ENCODE measurements around the gene PRR5. TPM values are rescaled to one million over a fixed set of nuclear protein-coding genes. Genes with fewer than 3 reads are reported as not detected.
A peak's percentile ranks its signal among the peaks of the same experiment; 100 is the strongest.

Gene PRR5
- total RNA-seq, 2 donors from 2014 or later: 27.8 to 32.5 TPM

GRCh38 chr22:44686873-44687600 lies 15.0 kb upstream of the PRR5 start:
- intact Hi-C loops (cut with DNase I, micrococcal nuclease): no loop called here
- DNase-seq (no peak), ATAC-seq (no peak)

- no peak for ATAC-seq
- intact Hi-C loops (cut with DNase I, micrococcal nuclease): no loop called here
- DNase-seq: no peak
Measured at GRCh38 chr22:44689173-44689572, 12.8 kb upstream of the PRR5 start.

- ATAC-seq: no peak
- intact Hi-C loops (cut with DNase I, micrococcal nuclease): no loop called here
- DNase-seq: no peak
Measured at GRCh38 chr22:44689915-44690524, 12.0 kb upstream of the PRR5 start.

GRCh38 chr22:44691796-44692661 lies 10.0 kb upstream of the PRR5 start:
- DNase-seq: peak in 1 of 2 donors; percentile 9
- intact Hi-C loops (cut with DNase I, micrococcal nuclease): no loop called here
- ATAC-seq: peak; percentile 58

DNA sequence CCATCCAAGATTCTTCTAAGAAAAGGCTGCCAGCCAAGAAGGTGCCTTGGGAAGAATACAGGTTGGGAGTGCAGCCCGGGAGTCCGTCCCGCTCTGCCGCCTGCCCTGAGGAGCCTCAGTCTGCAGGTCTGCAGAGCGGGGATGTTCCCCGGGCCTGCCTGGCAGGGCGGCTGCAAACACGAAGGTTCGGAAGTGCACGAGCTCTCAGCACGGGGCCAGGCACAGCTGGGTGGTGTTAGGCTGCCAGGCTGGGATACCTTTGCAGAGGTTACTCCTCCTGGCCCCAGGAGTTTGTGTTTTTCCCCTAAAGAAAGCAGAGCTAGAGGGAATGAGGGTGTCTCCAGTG lies 9.4 kb upstream of the PRR5 start:
- DNase-seq: no peak
- intact Hi-C loops (cut with DNase I, micrococcal nuclease): no loop called here
- no peak for ATAC-seq

- intact Hi-C loops (cut with DNase I, micrococcal nuclease): no loop called here
- DNase-seq (no peak), ATAC-seq (no peak)
Measured at GRCh38 chr22:44693145-44693544, 8.9 kb upstream of the PRR5 start.

- intact Hi-C loops (cut with DNase I, micrococcal nuclease): no loop called here
- no peak for DNase-seq
- ATAC-seq: no peak
Measured at GRCh38 chr22:44693756-44694155, 8.2 kb upstream of the PRR5 start.

DNA sequence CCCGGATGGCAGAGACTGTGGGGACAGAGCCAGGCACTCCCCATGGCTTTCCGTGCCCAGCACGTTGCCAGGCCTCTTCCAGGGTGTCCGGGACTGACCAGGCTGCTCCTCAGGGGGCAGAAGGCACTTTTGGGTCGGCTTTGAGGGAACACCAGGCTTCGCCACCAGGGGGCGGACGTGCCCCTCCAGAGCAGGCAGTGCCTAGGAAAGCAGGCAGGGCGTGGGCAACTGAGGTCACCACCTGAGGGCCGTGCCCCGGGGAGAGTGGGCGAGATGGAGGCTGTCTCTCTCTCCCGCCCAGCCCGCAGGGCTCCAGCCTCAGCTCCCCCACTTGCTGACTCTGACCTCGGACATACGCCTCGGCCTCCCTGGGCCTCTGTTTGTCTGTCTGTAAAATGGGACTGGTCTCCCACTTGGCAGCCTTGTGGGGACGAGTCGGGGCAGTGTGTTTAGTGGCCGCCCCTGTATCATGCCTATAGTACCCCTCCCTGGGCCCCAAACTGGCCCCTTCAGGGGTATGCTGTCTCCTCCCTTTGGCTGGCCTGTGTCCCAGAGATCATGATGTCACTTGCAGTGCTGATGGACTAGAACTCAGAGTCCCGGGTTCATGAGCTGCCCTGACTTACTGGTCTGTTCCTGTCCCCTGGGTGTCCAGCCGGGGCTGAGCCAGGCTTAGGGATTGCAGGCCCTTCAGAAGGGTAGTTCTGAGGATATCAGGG lies 4.4 kb upstream of the PRR5 start:
- DNase-seq: peak; percentile 67 to 91
- peak; percentile 45 for ATAC-seq
- intact Hi-C loops (cut with DNase I, micrococcal nuclease): loop anchor here (5.0 kb wide), 1 partner anchor 40 kb away; no protein-coding TSS in a partner anchor

DNA sequence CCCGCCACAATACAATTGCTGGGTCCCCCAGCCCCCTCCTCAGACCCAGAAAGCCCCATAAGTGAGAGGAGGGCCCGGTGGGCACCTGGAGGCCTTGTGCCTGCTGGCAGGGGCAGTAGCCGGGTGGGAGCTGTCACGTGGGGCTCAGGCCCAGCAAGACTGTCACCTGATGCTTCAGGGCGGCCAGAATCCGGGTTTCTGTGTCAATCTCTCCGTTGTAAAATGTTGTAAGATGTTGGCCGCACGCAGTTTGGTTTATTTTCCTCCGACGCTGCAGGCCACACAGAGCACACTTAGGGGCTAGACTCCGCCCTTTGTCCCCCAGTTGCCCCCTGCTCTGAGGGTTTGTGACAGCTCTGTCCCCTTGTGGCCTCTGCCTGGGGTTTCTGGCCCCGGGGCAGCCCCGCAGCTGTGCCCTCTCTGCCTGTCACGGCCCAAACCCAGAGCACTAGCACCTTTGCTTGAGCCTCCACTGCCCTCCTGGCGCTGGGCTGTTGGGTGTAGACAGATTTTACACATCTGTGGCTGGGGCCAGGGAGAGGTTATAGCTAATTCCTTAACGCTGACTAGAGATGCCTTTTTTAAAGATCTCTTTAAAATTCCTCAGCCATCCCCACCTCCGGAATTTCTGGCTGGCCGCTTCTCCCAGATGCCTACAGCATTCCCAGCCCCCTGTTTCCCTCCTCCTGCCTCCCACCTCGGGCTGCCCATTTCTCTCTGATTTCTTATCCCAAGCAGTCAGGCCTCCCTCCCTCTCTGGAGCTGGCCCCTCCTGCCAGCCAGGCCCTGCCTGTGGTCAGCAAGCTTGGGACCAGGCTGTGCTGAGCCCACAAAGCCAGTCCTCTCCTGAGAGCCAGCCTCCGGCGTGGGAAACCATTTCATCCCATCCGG lies 3.2 kb upstream of the PRR5 start:
- DNase-seq: peak in 1 of 2 donors; percentile 22
- no peak for ATAC-seq
- intact Hi-C loops (cut with DNase I, micrococcal nuclease): loop anchor here (5.0 kb wide), 1 partner anchor 39 kb away; no protein-coding TSS in a partner anchor

DNA sequence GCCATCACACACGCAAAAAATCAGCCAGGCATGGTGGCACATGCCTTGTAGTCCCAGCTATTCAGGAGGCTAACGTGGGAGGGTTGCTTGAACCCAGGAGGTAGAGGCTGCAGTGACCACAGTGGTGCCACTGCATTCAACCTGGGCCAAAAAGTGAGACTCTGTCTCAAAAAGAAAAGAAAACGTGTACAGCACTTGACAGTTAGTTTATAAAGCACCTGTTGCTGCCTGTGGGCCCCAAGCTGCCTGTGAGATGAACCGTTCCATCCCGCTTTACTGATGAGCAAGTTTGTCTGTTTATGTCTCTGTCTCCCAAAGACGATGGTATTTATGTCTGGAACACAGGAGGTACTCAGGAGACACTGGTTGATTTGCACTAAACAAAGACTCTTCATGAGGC lies 1.5 kb upstream of the PRR5 start:
- ATAC-seq (no peak), DNase-seq (no peak)
- intact Hi-C loops (cut with DNase I, micrococcal nuclease): no loop called here

DNA sequence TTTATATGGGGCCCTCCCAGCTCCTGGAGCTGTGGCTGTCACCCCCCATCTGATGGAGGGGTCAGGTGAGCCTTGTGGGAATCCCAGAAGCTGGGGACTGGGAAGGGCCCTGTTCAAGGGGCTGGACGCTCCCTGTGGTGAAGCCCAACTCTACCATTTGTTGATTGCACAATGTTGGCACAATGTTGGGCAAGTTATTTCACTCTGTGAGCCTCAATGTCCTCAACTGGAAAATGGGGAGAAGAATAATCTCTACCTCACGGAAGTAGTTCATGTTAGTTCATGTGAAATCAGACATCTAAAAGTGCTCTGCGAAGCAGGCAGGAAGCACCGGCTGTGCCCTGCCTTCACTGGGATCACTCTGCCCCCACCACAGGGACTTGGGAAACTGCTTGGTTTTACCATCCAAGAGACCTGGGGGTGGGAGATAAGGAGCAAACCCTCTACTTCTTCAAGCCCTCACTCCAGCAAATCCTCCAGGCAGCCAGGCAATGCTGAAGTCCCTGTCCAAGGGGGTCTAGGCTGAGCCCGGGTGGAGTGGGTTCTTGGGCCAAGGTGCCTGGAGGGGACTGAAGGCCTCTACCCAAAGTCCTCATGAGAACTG lies 715 bp upstream of the PRR5 start:
- ATAC-seq (no peak), DNase-seq (no peak)
- intact Hi-C loops (cut with DNase I, micrococcal nuclease): no loop called here

DNA sequence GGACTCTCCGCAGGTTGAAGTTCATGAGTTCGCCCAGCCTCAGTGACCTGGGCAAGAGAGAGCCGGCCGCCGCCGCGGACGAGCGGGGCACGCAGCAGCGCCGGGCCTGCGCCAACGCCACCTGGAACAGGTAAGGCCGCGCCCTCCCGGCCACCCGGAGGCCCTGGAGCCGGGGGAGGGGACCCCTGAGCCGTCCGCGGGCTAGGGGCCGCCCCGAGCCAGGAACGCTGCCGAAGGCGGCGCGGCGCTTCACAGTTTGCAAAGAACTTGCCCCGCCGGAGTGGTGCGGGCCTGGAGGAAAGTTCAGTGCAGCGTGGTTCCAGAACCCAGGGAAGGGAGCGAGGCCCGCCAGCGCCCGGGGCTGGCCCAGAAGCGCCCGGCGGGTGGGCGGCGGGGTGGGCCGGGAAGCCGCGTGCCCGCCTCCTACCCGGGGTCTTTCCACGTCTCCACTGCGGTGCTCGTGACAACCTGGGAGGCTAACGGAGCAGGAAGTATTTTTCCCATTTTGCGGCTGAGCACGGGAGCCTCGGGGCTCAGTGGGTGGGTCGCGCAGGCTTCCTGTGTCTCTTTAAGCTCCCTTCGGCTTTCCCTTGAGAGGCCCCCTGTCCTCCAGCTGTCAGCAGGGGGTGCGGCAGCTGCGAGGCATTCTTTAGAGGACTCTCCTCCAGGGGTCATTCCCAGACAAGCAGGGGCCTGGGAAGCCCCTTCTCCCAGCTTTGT lies 635 bp downstream of the PRR5 start:
- DNase-seq (peak in 1 of 2 donors; percentile 52), ATAC-seq (peak; percentile 26)
- intact Hi-C loops (cut with DNase I, micrococcal nuclease): no loop called here

DNA sequence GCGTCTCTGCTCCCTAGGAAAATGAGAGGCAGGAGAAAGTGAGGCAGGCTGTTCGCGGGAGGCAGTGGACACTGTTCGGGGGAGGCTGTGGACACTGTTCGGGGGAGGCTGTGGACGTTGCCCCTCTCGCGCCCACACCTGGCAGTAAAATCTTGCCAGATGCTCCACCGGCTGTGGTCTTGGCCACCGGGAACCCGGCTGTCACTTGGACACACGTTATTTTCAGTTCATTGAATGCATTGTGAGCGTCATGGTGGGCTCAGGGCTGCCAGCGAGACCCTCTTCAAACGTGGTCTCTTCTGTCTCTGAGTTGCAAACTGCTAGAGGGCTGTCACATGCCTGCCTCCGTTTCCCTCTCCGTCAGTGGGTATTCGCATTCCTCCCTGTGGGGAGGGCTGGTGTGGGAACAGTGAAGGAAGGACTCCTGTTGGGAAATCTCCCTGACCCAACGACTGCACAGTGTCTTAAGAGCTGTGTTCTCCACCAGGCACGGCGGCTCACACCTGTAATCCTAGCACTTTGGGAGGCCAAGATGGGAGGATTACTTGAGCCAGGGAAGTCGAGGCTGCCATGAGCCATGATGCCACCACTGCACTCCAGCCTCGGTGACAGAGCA lies 1.4 kb downstream of the PRR5 start:
- DNase-seq: no peak
- ATAC-seq: no peak

GRCh38 chr22:44704159-44705021 lies 2.4 kb downstream of the PRR5 start:
- no peak for DNase-seq
- ATAC-seq: no peak
- intact Hi-C loops (cut with DNase I, micrococcal nuclease): no loop called here

More for the DNA sequence above, 1.4 kb downstream of the PRR5 start:
- intact Hi-C loops (cut with DNase I, micrococcal nuclease): no loop called here

GRCh38 chr22:44705022-44705297 lies 3.0 kb downstream of the PRR5 start:
- DNase-seq: no peak
- intact Hi-C loops (cut with DNase I, micrococcal nuclease): no loop called here
- no peak for ATAC-seq

- no peak for ATAC-seq
- intact Hi-C loops (cut with DNase I, micrococcal nuclease): no loop called here
- no peak for DNase-seq
Measured at GRCh38 chr22:44706488-44706887, 4.5 kb downstream of the PRR5 start.

Data from left colon (tissue), 2 donors.